Hepatocyte (in vitro differentiated cells): Measurements from ENCODE around the gene HOXB13.

Experiments
- CTCF ChIP-seq: fragments of 200-600 bp; sonication (generic); IDR thresholded peaks from 2 replicates; pipeline ENCODE4 v1.5.1; 2016; ENCODE audit warnings: antibody characterized with exemption, mild to moderate bottlenecking; ENCODE audit not compliant: poor library complexity
- EZH2phosphoT487 ChIP-seq: fragments of 200-600 bp; sonication (generic); IDR thresholded peaks from one replicate; pipeline ENCODE4 v1.6.1; 2018; ENCODE audit warnings: antibody characterized with exemption, mild to moderate bottlenecking, low read depth, moderate library complexity; ENCODE audit not compliant: unreplicated experiment, severe bottlenecking

DNA sequence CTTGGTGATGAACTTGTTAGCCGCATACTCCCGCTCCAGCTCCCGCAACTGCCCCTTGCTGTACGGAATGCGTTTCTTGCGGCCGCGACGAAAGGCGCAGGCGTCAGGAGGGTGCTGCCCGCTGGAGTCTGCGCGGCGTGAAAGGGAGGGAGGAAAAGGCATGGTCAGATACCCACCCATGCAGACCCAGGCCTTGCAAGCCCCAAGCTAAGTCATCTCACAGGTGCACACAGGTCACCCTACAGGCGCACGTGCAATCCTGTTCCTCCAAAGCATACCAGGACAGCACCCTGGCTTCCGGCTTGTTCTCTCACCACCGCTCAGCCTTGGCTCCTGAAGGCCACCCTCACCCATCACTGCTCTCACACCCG, 1.6 kb downstream of the HOXB13 start:
- no peak for TF ChIP-seq CTCF
- TF ChIP-seq EZH2phosphoT487: no peak
